WTC11 (cell line): Measurements from ENCODE around the gene SEMA4C. TPM values are rescaled to one million over a fixed set of nuclear protein-coding genes. Genes with fewer than 3 reads are reported as not detected.

ENCODE experiments used
- ATAC-seq: fragments of 200-7000 bp; cut with Tn5 transposase; 2 replicates; pipeline ENCODE4 v1.10.0; 2021; ENCODE audit warnings: mild to moderate bottlenecking, moderate library complexity
- CTCF ChIA-PET: fragments of 300-600 bp; sonication (Branson Sonifier 250); formaldehyde crosslinking; loops from one replicate; lab custom pipeline; 2021; ENCODE audit warnings: antibody characterized with exemption; lab: Charles Lee
- POLR2A ChIA-PET: fragments of 350-600 bp; sonication (Branson Sonifier 250); formaldehyde crosslinking; loops from one replicate; lab custom pipeline; 2021; ENCODE audit warnings: antibody characterized with exemption; lab: Charles Lee
- DNase-seq: peaks from one replicate; pipeline ENCODE4 v3.0.0; 2021; ENCODE audit warnings: low spot score
- H3K27ac Mint-ChIP-seq: 2 replicates; pipeline ENCODE4 v1.8.0; 2021; ENCODE audit warnings: mixed read lengths
- H3K27me3 Mint-ChIP-seq: 2 replicates; pipeline ENCODE4 v1.8.0; 2021; ENCODE audit warnings: low read depth, mild to moderate bottlenecking, moderate library complexity, mixed read lengths
- H3K36me3 Mint-ChIP-seq: 2 replicates; pipeline ENCODE4 v1.8.0; 2021; ENCODE audit warnings: mixed read lengths
- H3K4me1 Mint-ChIP-seq: 2 replicates; pipeline ENCODE4 v1.8.0; 2022; ENCODE audit warnings: mixed read lengths
- H3K4me3 Mint-ChIP-seq: 2 replicates; pipeline ENCODE4 v1.8.0; 2021; ENCODE audit warnings: mild to moderate bottlenecking, moderate library complexity, mixed read lengths
- H3K9me3 Mint-ChIP-seq: 2 replicates; pipeline ENCODE4 v1.8.0; 2021; ENCODE audit warnings: mixed read lengths
- AFF4 ChIP-seq: sonication (generic); formaldehyde crosslinking; IDR thresholded peaks from 2 replicates; pipeline ENCODE4 v1.8.1; 2023; ENCODE audit warnings: mild to moderate bottlenecking, missing genetic modification reagents, borderline replicate concordance
- CBFB ChIP-seq: sonication (generic); formaldehyde crosslinking; IDR thresholded peaks from 2 replicates; pipeline ENCODE4 v1.8.1; 2022; ENCODE audit warnings: mild to moderate bottlenecking, low read depth, missing genetic modification reagents
- E2F4 ChIP-seq: sonication (generic); formaldehyde crosslinking; IDR thresholded peaks from 2 replicates; pipeline ENCODE4 v1.8.1; 2022; ENCODE audit warnings: low read depth, mild to moderate bottlenecking, moderate library complexity, missing genetic modification reagents, borderline replicate concordance
- E2F5 ChIP-seq: sonication (generic); formaldehyde crosslinking; IDR thresholded peaks from 2 replicates; pipeline ENCODE4 v1.8.1; 2022; ENCODE audit warnings: mild to moderate bottlenecking, moderate library complexity, missing genetic modification reagents
- FOXP4 ChIP-seq: sonication (generic); formaldehyde crosslinking; IDR thresholded peaks from 2 replicates; pipeline ENCODE4 v1.8.0; 2022; ENCODE audit warnings: mild to moderate bottlenecking, missing genetic modification reagents
- GTF2I ChIP-seq: fragments of 250-450 bp; sonication (Bioruptor Pico); conservative IDR thresholded peaks from 2 replicates; pipeline ENCODE4 v1.4.0; 2021; ENCODE audit warnings: mild to moderate bottlenecking
- HMGXB4 ChIP-seq: sonication (generic); formaldehyde crosslinking; IDR thresholded peaks from 2 replicates; pipeline ENCODE4 v1.8.1; 2023; ENCODE audit warnings: mild to moderate bottlenecking, moderate library complexity, missing genetic modification reagents
- TEAD1 ChIP-seq: sonication (generic); formaldehyde crosslinking; IDR thresholded peaks from 2 replicates; pipeline ENCODE4 v1.8.0; 2022; ENCODE audit warnings: mild to moderate bottlenecking, missing genetic modification reagents
- ZBTB43 ChIP-seq: sonication (generic); formaldehyde crosslinking; IDR thresholded peaks from 2 replicates; pipeline ENCODE4 v1.8.1; 2023; ENCODE audit warnings: mild to moderate bottlenecking, missing genetic modification reagents
- ZNF232 ChIP-seq: sonication (generic); formaldehyde crosslinking; IDR thresholded peaks from 2 replicates; pipeline ENCODE4 v1.8.0; 2022; ENCODE audit warnings: mild to moderate bottlenecking, missing genetic modification reagents
- ZNF281 ChIP-seq: sonication (generic); formaldehyde crosslinking; IDR thresholded peaks from 2 replicates; pipeline ENCODE4 v1.8.0; 2023; ENCODE audit warnings: mild to moderate bottlenecking, missing genetic modification reagents
- ZNF423 ChIP-seq: fragments of 250-450 bp; sonication (Bioruptor Pico); IDR thresholded peaks from 2 replicates; pipeline ENCODE4 v2.1.2; 2022; ENCODE audit warnings: mild to moderate bottlenecking, moderate library complexity
- ZNF425 ChIP-seq: fragments of 250-450 bp; sonication (Bioruptor Pico); conservative IDR thresholded peaks from 2 replicates; pipeline ENCODE4 v1.9.0; 2021; ENCODE audit warnings: mild to moderate bottlenecking
- total RNA-seq: library from RNA; stranded (reverse); gene quantifications from 3 replicates; pipeline ENCODE4 v1.2.3, GENCODE V29; 2021

Gene SEMA4C
- total RNA-seq, 1 experiment from 2014 or later: 81.6 TPM

GRCh38 chr2:96906729-96907114, 36.8 kb upstream of the SEMA4C start:
- Mint-ChIP-seq H3K4me3 (peak overlapping the region; percentile 26), H3K9me3 (no peaks in the 10 kb centered on the region)
- ATAC-seq: peak; percentile 15

More at GRCh38 chr2:96906729-96907114, 36.8 kb upstream of the SEMA4C start:
- H3K27me3 Mint-ChIP-seq: peaks cover 10% of the 10 kb centered on the region
- ChIA-PET CTCF (interaction anchor here (0.7 to 7.2 kb wide), 13 partner anchors 9 to 206 kb away, joined by 3 to 56 read pairs (median 4); partner anchors contain the start of genes ANKRD36, ANKRD39 and SEMA4C), POLR2A (interaction anchor here (0.6 to 1.9 kb wide), 5 partner anchors 27 to 49 kb away, joined by 3 to 6 read pairs (median 4); partner anchors contain the start of gene ANKRD39)
- DNase-seq: peak; percentile 39
- peaks cover 27% of the 10 kb centered on the region for H3K4me1 Mint-ChIP-seq
- H3K36me3 Mint-ChIP-seq: no peaks in the 10 kb centered on the region
- TF ChIP-seq E2F4 (CRISPR knock-in tag): no peak
- TF ChIP-seq TEAD1 (CRISPR knock-in tag): no peak
- no peak for TF ChIP-seq HMGXB4
- peak; percentile 69 for TF ChIP-seq ZNF423 (CRISPR knock-in tag)
- no peak for TF ChIP-seq ZNF425 (CRISPR knock-in tag)
- TF ChIP-seq E2F5 (CRISPR knock-in tag): 0 out of 2 replicates have a peak, but pooled peaks have one; percentile 28
- TF ChIP-seq ZNF232 (CRISPR knock-in tag): peak; percentile 60; the same call in 1 of the 2 replicates
- no peak for TF ChIP-seq AFF4 (CRISPR knock-in tag)
- no peak for TF ChIP-seq ZNF281 (CRISPR knock-in tag)
- TF ChIP-seq CBFB (CRISPR knock-in tag): no peak
- TF ChIP-seq ZBTB43 (CRISPR knock-in tag): no peak
- TF ChIP-seq GTF2I (CRISPR knock-in tag): no peak
- TF ChIP-seq FOXP4 (CRISPR knock-in tag): no peak
- H3K27ac Mint-ChIP-seq: peak overlapping the region; percentile 90
